DND-41 (cell line): ENCODE data around the gene TAOK1.

Experiments used
- CTCF ChIP-seq: IDR thresholded peaks from 2 replicates; pipeline ENCODE4 v1.5.1; 2012; ENCODE audit warnings: borderline replicate concordance, low read length, moderate library complexity, mild to moderate bottlenecking; ENCODE audit not compliant: poor library complexity, severe bottlenecking; ENCODE audit errors: extremely low read depth
- EZH2 ChIP-seq: IDR thresholded peaks from 3 replicates; pipeline ENCODE4 v1.6.1; 2012; ENCODE audit warnings: borderline replicate concordance, low read depth, mild to moderate bottlenecking, moderate library complexity, low read length, inconsistent platforms; ENCODE audit not compliant: severe bottlenecking

GRCh38 chr17:29400818-29401217, 10.7 kb downstream of the TAOK1 start:
- TF ChIP-seq CTCF, result no peak
- no peak for TF ChIP-seq EZH2
